Cardiac muscle cell (in vitro differentiated cells and primary cell): ENCODE results near the gene TDRD12. TPM values are rescaled to one million over a fixed set of nuclear protein-coding genes. Genes with fewer than 3 reads are reported as not detected.
"Not testable (repeated sequence)": the region's sequence is repeated elsewhere in the genome, so short reads cannot be mapped to it uniquely, and the experiment has no call there.

ENCODE experiments used
- DNase-seq, 2 donors: peaks; one replicate each; pipeline versions ENCODE4 v3.0.0 to v3.0.0-alpha.2; 2010 to 2017; ENCODE audit warnings: low read depth in 1 of 2, low spot score in 1 of 2
- H3K27ac ChIP-seq: fragments of 200-600 bp; sonication (generic); 2 replicates; pipeline ENCODE4 v1.5.1; 2016
- H3K27me3 ChIP-seq: fragments of 200-600 bp; sonication (generic); 2 replicates; pipeline ENCODE4 v1.6.0; 2016; ENCODE audit warnings: control low read depth
- H3K36me3 ChIP-seq: fragments of 200-600 bp; sonication (generic); 2 replicates; pipeline ENCODE4 v1.5.1; 2016; ENCODE audit warnings: control low read depth
- H3K4me1 ChIP-seq: fragments of 200-600 bp; sonication (generic); 2 replicates; pipeline ENCODE4 v1.8.1; 2017; ENCODE audit warnings: low read depth, mild to moderate bottlenecking, mixed run types
- H3K4me3 ChIP-seq: fragments of 200-600 bp; sonication (generic); 2 replicates; pipeline ENCODE4 v1.5.1; 2016; ENCODE audit warnings: mild to moderate bottlenecking
- H3K9me3 ChIP-seq: fragments of 200-600 bp; sonication (generic); 2 replicates; pipeline ENCODE4 v1.5.1; 2017; ENCODE audit warnings: low read depth, mild to moderate bottlenecking, control low read depth
- CTCF ChIP-seq: IDR thresholded peaks from 2 replicates; pipeline ENCODE4 v1.5.1; 2012; ENCODE audit warnings: low read depth, mild to moderate bottlenecking, low read length
- polyA plus RNA-seq: library from polyadenylated mRNA; unstranded; fragments of >200 nt; fragmentation: Nextera tagmentation; extraction: Ambion mirVana; gene quantifications from 2 replicates; pipeline ENCODE4 v1.2.1, GENCODE V29; 2016
- total RNA-seq: library from RNA; depleted of rRNA; stranded (reverse); fragments of >200 nt; gene quantifications from 2 replicates; pipeline ENCODE4 v1.2.3, GENCODE V29; 2016

The TDRD12 gene
- total and polyA plus RNA-seq, 2 experiments from 2014 or later, result 0.03 to 0.10 TPM

- Histone ChIP-seq H3K9me3 (no peaks in the 10 kb centered on the region), H3K27ac (no peak overlapping the region), H3K27me3 (no peaks in the 10 kb centered on the region), H3K4me1 (no peaks in the 10 kb centered on the region), H3K36me3 (no peaks in the 10 kb centered on the region), H3K4me3 (no peak overlapping the region)
- no peak for TF ChIP-seq CTCF
- DNase-seq, result no peak
These were observed 17.6 kb upstream of the TDRD12 start for GRCh38 chr19:32702010-32702409.

GRCh38 chr19:32704006-32704405 is 15.6 kb upstream of the TDRD12 start:
- not testable (repeated sequence) for H3K9me3 ChIP-seq, H3K27ac ChIP-seq, H3K4me3 ChIP-seq, H3K27me3 ChIP-seq, H3K36me3 ChIP-seq, DNase-seq, H3K4me1 ChIP-seq

- H3K27me3 ChIP-seq, result no peaks in the 10 kb centered on the region
- no peak overlapping the region for H3K27ac ChIP-seq
- H3K4me3 ChIP-seq, result no peak overlapping the region
- no peaks in the 10 kb centered on the region for H3K36me3 ChIP-seq
- DNase-seq, result no peak
- no peaks in the 10 kb centered on the region for H3K9me3 ChIP-seq
- TF ChIP-seq CTCF, result no peak
- no peaks in the 10 kb centered on the region for H3K4me1 ChIP-seq
These were observed 11.1 kb upstream of the TDRD12 start for GRCh38 chr19:32708457-32708856.

GRCh38 chr19:32709032-32709431 is 10.5 kb upstream of the TDRD12 start:
- Histone ChIP-seq H3K4me3 (no peak overlapping the region), H3K27ac (no peak overlapping the region), H3K4me1 (no peaks in the 10 kb centered on the region), H3K27me3 (no peaks in the 10 kb centered on the region), H3K36me3 (no peaks in the 10 kb centered on the region), H3K9me3 (no peaks in the 10 kb centered on the region)
- TF ChIP-seq CTCF, result no peak
- no peak for DNase-seq

GRCh38 chr19:32711747-32712146 is 7.8 kb upstream of the TDRD12 start:
- H3K27me3 ChIP-seq, result no peaks in the 10 kb centered on the region
- no peaks in the 10 kb centered on the region for H3K4me1 ChIP-seq
- no peak for DNase-seq
- no peak for TF ChIP-seq CTCF
- H3K27ac ChIP-seq, result no peak overlapping the region
- no peak overlapping the region for H3K4me3 ChIP-seq
- no peaks in the 10 kb centered on the region for H3K36me3 ChIP-seq
- no peaks in the 10 kb centered on the region for H3K9me3 ChIP-seq

GRCh38 chr19:32716203-32716602 is 3.4 kb upstream of the TDRD12 start:
- not testable (repeated sequence) for H3K4me1 ChIP-seq, H3K27me3 ChIP-seq, H3K4me3 ChIP-seq, H3K36me3 ChIP-seq, H3K27ac ChIP-seq, DNase-seq, H3K9me3 ChIP-seq

GRCh38 chr19:32717496-32717895 is 2.1 kb upstream of the TDRD12 start:
- no peaks in the 10 kb centered on the region for H3K27me3 ChIP-seq
- DNase-seq, result no peak
- no peaks in the 10 kb centered on the region for H3K9me3 ChIP-seq
- TF ChIP-seq CTCF, result no peak
- H3K4me3 ChIP-seq, result no peak overlapping the region
- no peak overlapping the region for H3K27ac ChIP-seq
- H3K4me1 ChIP-seq, result no peaks in the 10 kb centered on the region
- no peaks in the 10 kb centered on the region for H3K36me3 ChIP-seq
